HUES6 (cell line): ENCODE measurements around the gene AGXT2.

Experiments used
- H3K27ac ChIP-seq: 2 replicates; pipeline ENCODE4 v1.7.0; 2013; ENCODE audit warnings: low read depth, mild to moderate bottlenecking, low read length, inconsistent platforms
- H3K27me3 ChIP-seq: 2 replicates; pipeline ENCODE4 v1.6.1; 2013; ENCODE audit warnings: low read length; ENCODE audit not compliant: control insufficient read depth, insufficient read depth
- H3K36me3 ChIP-seq: 2 replicates; pipeline ENCODE4 v1.6.1; 2013; ENCODE audit warnings: low read length; ENCODE audit not compliant: control insufficient read depth, insufficient read depth
- H3K4me1 ChIP-seq: 2 replicates; pipeline ENCODE4 v1.6.1; 2013; ENCODE audit warnings: low read length; ENCODE audit not compliant: control insufficient read depth, insufficient read depth
- H3K4me3 ChIP-seq: 2 replicates; pipeline ENCODE4 v1.5.1; 2013; ENCODE audit warnings: low read depth, low read length
- H3K9ac ChIP-seq: one replicate; pipeline ENCODE4 v1.6.1; 2013; ENCODE audit warnings: mild to moderate bottlenecking, low read length
- H3K9me3 ChIP-seq: 2 replicates; pipeline ENCODE4 v1.6.1; 2013; ENCODE audit warnings: low read depth, low read length; ENCODE audit not compliant: control insufficient read depth, insufficient read depth

Gene AGXT2

GRCh38 chr5:34968258-34968657 is 79.5 kb downstream of the AGXT2 start:
- Histone ChIP-seq H3K27ac (no peak overlapping the region), H3K9me3 (peaks cover 9% of the 10 kb centered on the region; the same call in 1 of the 2 replicates), H3K4me1 (no peaks in the 10 kb centered on the region), H3K9ac (no peak overlapping the region), H3K4me3 (no peak overlapping the region), H3K36me3 (no peaks in the 10 kb centered on the region), H3K27me3 (no peaks in the 10 kb centered on the region)

DNA sequence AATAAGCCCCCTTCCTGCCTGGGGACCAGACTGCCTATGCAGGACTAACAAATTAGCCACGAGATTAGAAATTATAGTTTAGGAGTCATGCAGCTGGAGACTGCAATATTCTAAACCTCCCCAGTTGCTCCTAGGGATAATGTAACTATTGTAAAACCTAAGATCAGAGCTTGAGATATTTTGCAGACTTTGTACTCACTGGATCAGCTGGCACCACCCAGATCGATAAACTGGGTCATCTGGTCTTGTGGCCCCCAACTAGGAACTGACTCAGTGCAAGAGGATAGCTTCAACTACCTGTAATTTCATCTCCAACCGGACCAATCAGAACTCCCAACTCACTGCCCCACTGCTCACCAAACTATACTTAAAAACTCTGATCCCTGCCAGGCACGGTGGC is 80.2 kb downstream of the AGXT2 start:
- no peaks in the 10 kb centered on the region for H3K27me3 ChIP-seq
- H3K9ac ChIP-seq: no peak overlapping the region
- H3K36me3 ChIP-seq: no peaks in the 10 kb centered on the region
- H3K27ac ChIP-seq: no peak overlapping the region
- no peak overlapping the region for H3K4me3 ChIP-seq
- H3K4me1 ChIP-seq: no peaks in the 10 kb centered on the region
- peaks cover 9% of the 10 kb centered on the region; the same call in 1 of the 2 replicates for H3K9me3 ChIP-seq

DNA sequence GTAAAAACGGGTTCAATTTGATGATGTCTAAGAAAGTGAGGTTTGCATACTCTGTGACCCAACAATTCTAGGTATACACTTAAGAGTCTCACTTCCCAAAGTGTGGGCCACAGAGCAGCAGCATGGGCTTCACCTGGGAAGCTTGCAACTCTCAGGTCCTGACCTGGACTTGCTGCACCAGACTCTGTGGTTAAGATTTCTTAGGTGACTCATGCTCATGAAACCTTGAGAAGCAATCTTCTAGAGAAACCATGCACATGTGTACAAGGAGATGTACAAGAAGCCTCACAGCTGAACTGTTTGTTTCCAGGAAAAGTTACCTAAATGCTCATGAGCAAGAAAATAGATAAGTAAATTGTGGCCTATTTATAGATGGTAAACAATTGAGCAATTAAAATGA is 88.4 kb downstream of the AGXT2 start:
- no peaks in the 10 kb centered on the region for H3K27me3 ChIP-seq
- no peak overlapping the region for H3K27ac ChIP-seq
- H3K4me1 ChIP-seq: no peaks in the 10 kb centered on the region
- no peak overlapping the region for H3K9ac ChIP-seq
- no peaks in the 10 kb centered on the region for H3K9me3 ChIP-seq
- peaks cover 9% of the 10 kb centered on the region for H3K36me3 ChIP-seq
- no peak overlapping the region for H3K4me3 ChIP-seq

DNA sequence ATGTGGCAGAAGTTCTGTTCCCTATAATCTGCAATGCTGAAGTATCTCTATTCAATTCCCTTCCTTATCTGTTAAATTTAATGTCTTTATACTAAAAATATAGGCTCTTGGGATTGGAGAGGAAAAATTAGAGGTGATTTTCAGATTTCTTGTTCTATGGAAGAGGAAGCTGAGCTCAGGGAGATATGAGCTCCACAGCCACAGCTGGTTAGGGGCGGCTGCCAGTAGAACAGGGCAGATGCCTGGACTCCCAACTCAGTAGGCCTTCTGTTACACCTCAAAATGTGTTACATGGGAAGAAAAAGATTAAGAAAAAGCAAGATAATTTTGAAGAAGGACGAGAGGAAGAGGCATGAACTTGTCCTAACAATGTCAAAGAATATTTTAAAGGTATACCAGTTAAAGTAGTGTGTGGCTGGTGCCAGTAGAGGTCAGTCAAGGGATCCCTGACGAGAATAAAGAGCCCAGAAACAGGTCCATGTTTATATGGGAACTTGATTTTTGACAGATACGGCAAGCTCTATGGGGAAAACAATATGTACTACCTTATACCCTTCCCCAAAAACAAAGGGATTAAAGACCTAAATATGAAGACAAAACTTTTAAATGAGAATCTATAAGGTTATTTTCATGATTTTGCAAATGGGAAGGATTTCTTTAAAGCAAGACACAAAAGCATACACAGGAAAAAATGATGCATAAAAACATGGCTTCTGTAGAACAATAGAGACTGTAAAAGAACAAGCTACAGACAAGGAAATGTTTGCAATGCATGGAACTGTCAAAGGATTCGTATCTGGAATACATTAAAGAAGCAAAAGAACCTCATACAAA is 89.7 kb downstream of the AGXT2 start:
- H3K27me3 ChIP-seq: no peaks in the 10 kb centered on the region
- no peak overlapping the region for H3K4me3 ChIP-seq
- H3K9me3 ChIP-seq: no peaks in the 10 kb centered on the region
- no peak overlapping the region for H3K9ac ChIP-seq
- no peak overlapping the region for H3K27ac ChIP-seq
- H3K4me1 ChIP-seq: no peaks in the 10 kb centered on the region
- H3K36me3 ChIP-seq: peaks cover 21% of the 10 kb centered on the region

DNA sequence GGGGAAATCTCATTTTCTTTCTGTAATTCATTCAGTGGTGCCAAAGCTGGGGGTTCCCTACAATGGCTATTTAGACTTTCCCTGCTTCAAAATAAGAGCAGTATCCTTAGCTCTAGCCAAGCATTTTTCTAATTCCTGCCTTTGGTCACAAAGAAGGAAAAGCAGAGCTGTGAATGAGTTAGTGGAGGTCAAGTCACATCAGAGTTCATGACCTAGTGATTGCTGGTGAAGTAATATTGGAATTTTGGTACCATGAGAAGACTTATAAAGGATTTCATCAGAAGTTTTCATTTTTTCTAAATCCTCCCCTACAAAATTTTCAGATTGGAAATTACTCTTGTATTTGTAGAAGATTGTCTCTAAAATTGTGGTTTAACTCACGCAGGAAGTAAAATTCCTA is 90.4 kb downstream of the AGXT2 start:
- H3K36me3 ChIP-seq: peaks cover 27% of the 10 kb centered on the region
- H3K4me3 ChIP-seq: no peak overlapping the region
- no peak overlapping the region for H3K27ac ChIP-seq
- no peaks in the 10 kb centered on the region for H3K4me1 ChIP-seq
- H3K9me3 ChIP-seq: no peaks in the 10 kb centered on the region
- no peak overlapping the region for H3K9ac ChIP-seq
- no peaks in the 10 kb centered on the region for H3K27me3 ChIP-seq
